NOMO-1 treated with dmso at 0.1 percent for 144 hours (cell line): ENCODE results near the gene CMSS1.

Source experiments
- DNase-seq: peaks from one replicate; lab custom pipeline; 2025; ENCODE audit not compliant: unreplicated experiment; lab: John Stamatoyannopoulos, UW

The CMSS1 gene

DNA sequence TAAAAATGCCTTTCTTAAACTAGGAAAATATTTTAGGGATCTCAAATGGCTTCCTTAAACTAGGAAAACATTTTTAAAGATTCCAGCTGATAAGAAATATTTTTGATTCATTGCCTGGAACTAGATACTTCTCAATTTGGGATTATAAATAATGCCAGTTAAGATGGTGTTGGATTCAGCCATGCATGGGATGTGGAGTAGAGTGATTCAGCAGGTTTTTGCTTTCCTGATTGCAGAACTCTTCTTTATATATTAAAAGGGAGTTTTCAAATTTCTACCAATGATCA is 281.1 kb downstream of the CMSS1 start:
- DNase-seq = no peak

- DNase-seq = no peak
These were observed 282.0 kb downstream of the CMSS1 start for GRCh38 chr3:100099621-100100020.

GRCh38 chr3:100100425-100100824 is 282.8 kb downstream of the CMSS1 start:
- no peak for DNase-seq

- no peak for DNase-seq
These were observed 285.1 kb downstream of the CMSS1 start for GRCh38 chr3:100102757-100103156.

DNA sequence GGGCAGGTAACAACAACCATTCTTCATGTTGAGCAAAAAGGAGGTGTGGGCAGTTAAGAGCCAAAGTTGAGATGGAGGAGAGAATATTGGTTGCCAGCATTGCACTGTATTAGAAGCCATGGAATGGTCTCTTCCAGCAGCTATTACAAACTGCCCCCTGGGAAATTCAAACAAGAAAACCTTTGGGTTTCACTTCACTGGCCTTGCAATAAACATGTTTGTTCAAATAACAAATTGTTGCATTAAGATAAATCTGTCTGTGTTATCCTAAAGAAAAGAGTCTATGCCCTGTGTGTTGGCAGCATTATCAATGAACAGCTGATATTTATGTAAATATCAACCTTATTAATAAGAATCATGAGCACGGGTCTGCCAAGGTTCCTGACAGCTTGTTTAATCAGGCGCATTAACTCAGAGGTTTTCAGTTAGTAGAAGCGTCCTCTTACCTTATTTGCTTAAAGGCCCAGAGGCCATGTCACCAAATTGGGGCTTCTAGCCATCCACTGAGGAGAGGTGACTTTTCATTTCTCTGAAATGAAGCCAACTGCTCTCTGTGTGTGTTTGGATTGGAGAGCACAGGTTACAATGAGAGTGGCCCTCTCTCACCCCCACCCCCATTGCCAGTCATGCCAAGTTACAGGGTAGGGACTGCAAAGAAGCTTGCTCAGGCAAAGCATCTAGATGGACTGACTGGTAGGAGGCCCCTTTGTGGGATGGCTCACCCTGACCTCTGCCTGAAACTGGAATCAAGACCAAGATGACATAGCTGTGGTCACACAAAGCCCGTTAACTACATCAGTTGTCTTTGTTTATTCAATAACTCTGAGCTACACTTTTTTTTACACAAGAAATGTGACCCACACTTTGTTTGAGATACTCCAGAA is 286.1 kb downstream of the CMSS1 start:
- no peak for DNase-seq

DNA sequence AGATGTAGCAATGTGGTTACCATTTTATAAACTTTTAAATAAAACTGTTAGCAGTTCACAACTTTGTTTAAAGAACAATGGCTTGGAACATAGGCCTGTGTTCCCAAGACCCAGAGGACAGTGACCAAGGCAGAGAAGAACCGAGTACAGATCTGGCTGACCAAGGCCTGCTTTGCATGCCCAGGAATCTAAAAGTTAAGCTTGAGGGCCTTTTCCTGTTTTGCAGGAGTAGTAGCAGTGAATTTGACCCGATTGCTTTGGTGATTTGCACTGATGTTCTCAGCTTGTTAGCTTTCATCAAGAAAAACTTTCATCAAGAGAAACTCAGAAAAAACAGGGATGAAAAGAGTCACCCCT is 286.8 kb downstream of the CMSS1 start:
- DNase-seq = no peak

- DNase-seq = no peak
These were observed 287.3 kb downstream of the CMSS1 start for GRCh38 chr3:100104817-100105413.

DNA sequence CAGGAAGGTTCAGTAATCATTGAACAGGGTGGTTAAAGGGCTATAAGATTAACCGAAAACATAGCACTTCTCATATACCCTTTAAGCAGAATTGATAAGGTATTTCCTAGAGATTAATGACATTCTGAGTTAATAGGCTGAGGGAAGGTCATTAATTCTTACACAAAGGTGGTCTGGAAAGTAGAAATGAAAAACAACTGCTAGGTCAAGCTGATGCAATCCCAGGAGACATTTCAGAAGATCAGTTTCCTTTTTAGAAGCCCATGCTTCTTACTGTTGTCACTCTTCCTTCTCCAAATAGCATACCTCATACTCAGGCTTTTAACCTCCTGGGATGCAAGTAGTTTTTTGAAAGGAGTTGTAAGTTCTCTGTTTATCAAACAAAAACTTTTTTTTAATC is 287.8 kb downstream of the CMSS1 start:
- no peak for DNase-seq

- DNase-seq = no peak
These were observed 288.4 kb downstream of the CMSS1 start for GRCh38 chr3:100106094-100106493.

DNA sequence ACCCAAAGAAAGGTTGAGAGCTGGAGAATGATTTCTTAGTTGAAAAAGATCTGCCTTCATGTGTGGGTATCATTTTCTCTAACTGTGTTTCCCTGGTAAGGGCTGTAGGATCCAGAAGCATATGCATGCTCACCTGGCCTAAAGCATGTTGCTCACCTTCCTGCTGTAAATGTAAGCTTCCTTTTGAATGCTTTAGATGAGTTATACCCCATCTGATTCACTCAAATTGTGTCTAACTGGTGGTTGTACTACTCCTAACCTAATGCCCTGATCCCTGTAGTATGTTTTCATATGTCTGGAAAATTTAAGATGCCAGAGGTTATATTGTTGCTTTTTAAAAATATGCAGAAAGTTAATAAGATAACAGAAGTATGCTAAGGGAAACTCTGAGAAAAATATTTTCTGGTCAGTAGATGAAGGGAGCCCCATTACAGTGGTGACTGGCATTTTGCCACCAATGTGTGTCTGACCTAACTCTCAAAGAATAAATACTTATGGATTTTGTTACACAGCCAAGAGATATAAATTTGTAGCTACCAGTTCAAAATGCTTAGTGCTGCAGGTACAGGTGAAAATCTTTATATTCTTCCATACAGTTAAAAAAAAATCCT is 289.0 kb downstream of the CMSS1 start:
- DNase-seq = no peak

GRCh38 chr3:100107221-100107814 is 289.7 kb downstream of the CMSS1 start:
- no peak for DNase-seq

- no peak for DNase-seq
These were observed 290.9 kb downstream of the CMSS1 start for GRCh38 chr3:100108464-100109079.

DNA sequence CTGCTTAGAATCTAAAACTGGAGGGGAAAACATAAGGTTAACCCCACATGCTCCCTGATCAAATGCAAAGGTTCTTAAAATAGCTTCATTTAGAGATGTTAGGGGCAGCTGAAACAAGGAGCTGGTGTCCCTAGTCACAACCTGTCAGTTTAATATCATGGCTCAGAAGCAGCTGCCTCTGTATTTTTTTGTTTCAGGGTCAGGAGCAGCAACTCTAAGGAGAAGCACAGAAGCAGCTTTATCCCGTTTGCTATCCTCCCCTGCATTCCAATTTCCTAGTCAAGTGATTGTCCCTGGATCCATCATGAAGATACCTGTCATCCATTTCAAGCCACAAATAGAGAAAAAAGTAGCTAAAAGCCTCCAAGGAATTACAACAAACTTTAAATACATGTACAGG is 292.5 kb downstream of the CMSS1 start:
- no peak for DNase-seq

GRCh38 chr3:100111728-100112127 is 294.1 kb downstream of the CMSS1 start:
- no peak for DNase-seq

- DNase-seq = peak; percentile 75
These were observed 296.2 kb downstream of the CMSS1 start for GRCh38 chr3:100113723-100114412.

DNA sequence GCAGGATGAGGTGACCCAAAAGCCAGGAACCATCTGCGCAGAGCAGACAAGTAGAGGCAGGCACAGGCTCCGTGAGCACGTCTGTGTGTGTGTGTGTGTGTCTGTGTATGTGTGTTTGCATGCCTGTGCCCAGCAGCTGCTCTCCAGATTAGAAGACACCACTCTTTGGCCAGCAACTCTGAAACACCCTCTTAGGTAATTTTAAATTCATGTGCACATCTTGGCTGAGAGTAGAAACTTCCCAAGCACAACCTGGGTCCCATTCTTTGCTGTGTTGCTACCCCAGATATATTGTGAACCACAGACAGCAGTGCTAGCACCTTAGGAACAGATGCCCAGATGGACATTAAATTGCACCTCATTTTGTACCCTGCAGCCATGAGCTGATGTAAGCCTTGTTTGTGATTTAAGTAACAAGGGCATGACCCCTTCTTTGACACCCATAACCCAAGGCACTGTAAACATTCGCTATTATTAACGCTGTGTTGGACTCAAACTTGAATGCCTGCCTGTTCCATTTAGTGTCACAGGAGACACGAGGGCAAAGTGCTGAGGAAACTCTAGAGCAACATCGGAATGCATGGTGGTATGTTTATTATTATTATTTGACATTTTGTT is 296.9 kb downstream of the CMSS1 start, which contains the start of gene FILIP1L:
FILIP1L (minus strand) TSS at position 89 of the 618 bp plus-strand sequence.
- no peak for DNase-seq

- DNase-seq = no peak
These were observed 299.4 kb downstream of the CMSS1 start for GRCh38 chr3:100117093-100117492.

DNA sequence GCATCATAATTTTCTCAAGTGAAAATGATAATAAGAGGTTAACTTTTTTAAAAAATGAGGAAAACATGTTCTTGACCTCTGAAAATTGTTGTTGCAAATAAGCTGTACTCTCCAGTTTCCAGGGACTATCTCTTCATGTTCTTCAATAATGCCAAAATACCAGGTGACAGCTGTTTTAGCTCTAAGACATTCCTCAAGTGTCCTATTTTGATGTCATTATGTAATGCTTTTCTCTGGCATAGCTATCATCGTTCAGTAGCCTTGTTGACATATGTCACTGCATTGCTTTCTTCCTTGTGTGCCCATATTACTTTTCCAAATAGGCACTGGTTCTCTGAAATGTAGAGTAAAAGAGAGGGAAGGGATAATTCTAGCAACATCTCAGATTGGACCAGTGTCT is 302.4 kb downstream of the CMSS1 start:
- no peak for DNase-seq

DNA sequence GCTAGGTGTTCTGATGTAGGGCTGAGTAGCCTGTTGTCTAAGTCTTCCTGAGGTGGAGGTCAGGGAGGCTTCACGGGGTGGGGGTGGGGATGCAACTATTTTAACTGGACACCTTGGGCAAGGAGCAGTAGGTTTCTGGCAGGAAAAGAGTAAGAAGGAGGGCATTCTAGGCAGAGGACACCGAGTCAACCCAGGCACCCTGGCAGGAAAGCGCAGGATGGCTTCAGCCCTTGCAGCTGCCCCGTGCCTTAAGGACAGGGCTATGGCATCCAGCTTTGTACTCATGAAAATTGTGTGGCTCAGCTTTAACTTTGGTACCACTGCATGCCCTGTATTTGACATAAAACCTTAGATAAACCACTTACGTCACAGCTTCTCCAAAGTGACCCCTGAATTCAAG is 303.0 kb downstream of the CMSS1 start:
- DNase-seq = no peak

DNA sequence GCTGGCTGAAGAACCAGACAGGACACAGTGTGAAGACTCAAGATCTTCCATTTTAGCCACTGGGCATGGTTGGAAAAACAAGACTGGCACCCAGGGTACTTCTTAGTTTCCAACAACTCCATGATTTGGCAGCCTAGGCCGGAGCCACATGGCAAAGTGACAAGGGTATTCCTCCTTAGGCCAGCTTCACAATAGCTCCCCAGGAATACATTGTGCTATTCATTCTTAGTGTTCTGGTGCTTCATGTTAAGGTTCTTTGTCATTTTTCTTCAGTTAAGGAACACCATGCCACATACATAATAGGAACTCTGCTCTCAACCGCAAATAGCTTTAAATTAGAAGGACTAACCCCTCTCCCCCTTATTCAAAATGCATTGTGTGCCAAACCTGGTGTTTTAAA is 304.7 kb downstream of the CMSS1 start:
- DNase-seq = no peak

GRCh38 chr3:100123112-100123511 is 305.4 kb downstream of the CMSS1 start:
- no peak for DNase-seq
